ENCODE data around the gene EXOSC2. TPM values are rescaled to one million over a fixed set of nuclear protein-coding genes. Genes with fewer than 3 reads are reported as not detected.
A peak's percentile ranks its signal among the peaks of the same experiment; 100 is the strongest.

Gene EXOSC2
- total RNA-seq, 1 experiment from 2014 or later = 41.0 TPM

DNA sequence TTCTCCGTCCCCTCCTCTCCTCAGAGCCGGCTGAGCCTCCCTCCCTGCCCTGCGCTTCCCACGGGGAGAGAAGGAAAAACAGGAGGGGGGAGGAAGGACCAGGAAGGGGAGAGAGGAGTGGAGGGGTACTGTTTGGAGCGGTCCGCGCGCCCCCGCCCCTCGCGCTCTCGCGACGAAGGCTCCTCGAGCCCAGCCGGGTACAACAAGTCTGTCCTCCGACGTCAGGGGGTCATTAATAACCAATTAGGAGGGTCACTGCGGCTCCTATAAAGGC, 29.7 kb upstream of the EXOSC2 start:
- Histone ChIP-seq H3K4me3 (ENCODE audit: low read depth in 2 of 2, low read length in 2 of 2) (no peak overlapping the region), H3K36me3 (ENCODE audit: control insufficient read depth, insufficient read depth, low read length) (no peaks in the 10 kb centered on the region), H3K9me3 (ENCODE audit: control insufficient read depth, insufficient read depth, low read depth, low read length) (no peaks in the 10 kb centered on the region), H3K27ac (ENCODE audit: low read length) (no peak overlapping the region), H3K27me3 (ENCODE audit: control insufficient read depth, insufficient read depth, low read length) (peaks cover 2% of the 10 kb centered on the region; the same call in 1 of the 2 replicates), H3K4me1 (ENCODE audit: control insufficient read depth, insufficient read depth, low read length) (no peaks in the 10 kb centered on the region)
- intact Hi-C loops (cut with micrococcal nuclease; ENCODE audit: unreplicated experiment) = no loop called here
- POLR2A ChIA-PET = interaction anchor here (0.7 kb wide), 1 partner anchor 743 kb away, joined by 9 read pairs; no protein-coding TSS in a partner anchor
- ATAC-seq = peak; percentile 43
- in situ Hi-C loops (cut with HindIII; ENCODE audit: low pct_unique_long_range_greater_than_20kb, low sequenced_read_pairs) = no loop called here
- CTCF ChIA-PET = no interaction called here
- TF ChIP-seq POLR2AphosphoS5 (IDR thresholded peaks at IDR 0.05; ENCODE audit: low read depth, low read length) (no peak), SIN3A (IDR thresholded peaks at IDR 0.05; ENCODE audit: borderline replicate concordance, insufficient read depth, low read depth, low read length) (no peak), TCF7L2 (IDR thresholded peaks at IDR 0.05; ENCODE audit: low read depth, low read length) (no peak)
- TF ChIP-seq, protein P1, sequence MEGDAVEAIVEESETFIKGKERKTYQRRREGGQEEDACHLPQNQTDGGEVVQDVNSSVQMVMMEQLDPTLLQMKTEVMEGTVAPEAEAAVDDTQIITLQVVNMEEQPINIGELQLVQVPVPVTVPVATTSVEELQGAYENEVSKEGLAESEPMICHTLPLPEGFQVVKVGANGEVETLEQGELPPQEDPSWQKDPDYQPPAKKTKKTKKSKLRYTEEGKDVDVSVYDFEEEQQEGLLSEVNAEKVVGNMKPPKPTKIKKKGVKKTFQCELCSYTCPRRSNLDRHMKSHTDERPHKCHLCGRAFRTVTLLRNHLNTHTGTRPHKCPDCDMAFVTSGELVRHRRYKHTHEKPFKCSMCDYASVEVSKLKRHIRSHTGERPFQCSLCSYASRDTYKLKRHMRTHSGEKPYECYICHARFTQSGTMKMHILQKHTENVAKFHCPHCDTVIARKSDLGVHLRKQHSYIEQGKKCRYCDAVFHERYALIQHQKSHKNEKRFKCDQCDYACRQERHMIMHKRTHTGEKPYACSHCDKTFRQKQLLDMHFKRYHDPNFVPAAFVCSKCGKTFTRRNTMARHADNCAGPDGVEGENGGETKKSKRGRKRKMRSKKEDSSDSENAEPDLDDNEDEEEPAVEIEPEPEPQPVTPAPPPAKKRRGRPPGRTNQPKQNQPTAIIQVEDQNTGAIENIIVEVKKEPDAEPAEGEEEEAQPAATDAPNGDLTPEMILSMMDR (IDR thresholded peaks at IDR 0.05) = no peak
- TF ChIP-seq, protein P2, sequence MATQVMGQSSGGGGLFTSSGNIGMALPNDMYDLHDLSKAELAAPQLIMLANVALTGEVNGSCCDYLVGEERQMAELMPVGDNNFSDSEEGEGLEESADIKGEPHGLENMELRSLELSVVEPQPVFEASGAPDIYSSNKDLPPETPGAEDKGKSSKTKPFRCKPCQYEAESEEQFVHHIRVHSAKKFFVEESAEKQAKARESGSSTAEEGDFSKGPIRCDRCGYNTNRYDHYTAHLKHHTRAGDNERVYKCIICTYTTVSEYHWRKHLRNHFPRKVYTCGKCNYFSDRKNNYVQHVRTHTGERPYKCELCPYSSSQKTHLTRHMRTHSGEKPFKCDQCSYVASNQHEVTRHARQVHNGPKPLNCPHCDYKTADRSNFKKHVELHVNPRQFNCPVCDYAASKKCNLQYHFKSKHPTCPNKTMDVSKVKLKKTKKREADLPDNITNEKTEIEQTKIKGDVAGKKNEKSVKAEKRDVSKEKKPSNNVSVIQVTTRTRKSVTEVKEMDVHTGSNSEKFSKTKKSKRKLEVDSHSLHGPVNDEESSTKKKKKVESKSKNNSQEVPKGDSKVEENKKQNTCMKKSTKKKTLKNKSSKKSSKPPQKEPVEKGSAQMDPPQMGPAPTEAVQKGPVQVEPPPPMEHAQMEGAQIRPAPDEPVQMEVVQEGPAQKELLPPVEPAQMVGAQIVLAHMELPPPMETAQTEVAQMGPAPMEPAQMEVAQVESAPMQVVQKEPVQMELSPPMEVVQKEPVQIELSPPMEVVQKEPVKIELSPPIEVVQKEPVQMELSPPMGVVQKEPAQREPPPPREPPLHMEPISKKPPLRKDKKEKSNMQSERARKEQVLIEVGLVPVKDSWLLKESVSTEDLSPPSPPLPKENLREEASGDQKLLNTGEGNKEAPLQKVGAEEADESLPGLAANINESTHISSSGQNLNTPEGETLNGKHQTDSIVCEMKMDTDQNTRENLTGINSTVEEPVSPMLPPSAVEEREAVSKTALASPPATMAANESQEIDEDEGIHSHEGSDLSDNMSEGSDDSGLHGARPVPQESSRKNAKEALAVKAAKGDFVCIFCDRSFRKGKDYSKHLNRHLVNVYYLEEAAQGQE (IDR thresholded peaks at IDR 0.05; ENCODE audit: insufficient read depth in 1 of 2, low read depth in 2 of 2, low read length in 1 of 2) = no peak
- no peak for DNase-seq (ENCODE audit: low read depth, low spot score)
- no TSS peak for BruUV-seq (replicated peaks)

DNA sequence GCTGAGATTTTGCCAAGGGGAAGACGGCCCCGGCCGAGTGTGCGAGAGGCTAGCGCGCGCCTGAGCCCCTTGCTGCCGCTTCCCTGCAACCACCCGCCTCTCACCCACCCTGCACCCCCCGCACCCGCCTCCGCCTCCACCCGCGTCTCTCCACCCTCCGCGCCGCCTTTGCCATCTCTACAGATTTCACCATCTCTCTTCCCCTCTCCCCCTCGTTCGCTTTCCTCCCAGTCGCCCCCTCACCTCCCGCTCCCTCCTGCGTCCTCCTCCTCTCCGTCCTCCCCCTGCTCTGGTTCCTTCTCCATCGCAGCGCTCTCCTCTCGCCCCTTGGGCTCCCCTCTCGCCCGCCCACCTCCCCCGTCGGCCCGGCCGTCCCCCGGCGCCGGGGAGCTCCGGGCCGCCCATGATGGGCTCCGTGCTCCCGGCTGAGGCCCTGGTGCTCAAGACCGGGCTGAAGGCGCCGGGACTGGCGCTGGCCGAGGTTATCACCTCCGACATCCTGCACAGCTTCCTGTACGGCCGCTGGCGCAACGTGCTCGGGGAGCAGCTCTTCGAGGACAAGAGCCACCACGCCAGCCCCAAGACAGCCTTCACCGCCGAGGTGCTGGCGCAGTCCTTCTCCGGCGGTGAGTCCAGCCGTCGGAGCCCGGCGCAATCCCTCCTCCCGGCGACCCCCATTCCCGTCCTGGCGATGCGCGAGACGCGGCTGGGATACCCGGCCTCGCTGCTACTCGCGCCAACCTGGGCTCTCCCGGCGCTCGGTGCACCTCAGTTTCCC, 29.1 kb upstream of the EXOSC2 start, which contains the start of gene PRDM12:
Gene PRDM12, plus strand, starts transcription at position 344 of the 778 bp plus-strand sequence. Its CDS starts 60 bp downstream, at position 404.
- intact Hi-C loops (cut with micrococcal nuclease; ENCODE audit: unreplicated experiment) = no loop called here
- H3K27me3 ChIP-seq (ENCODE audit: control insufficient read depth, insufficient read depth, low read length) = peaks cover 2% of the 10 kb centered on the region; the same call in 1 of the 2 replicates
- H3K36me3 ChIP-seq (ENCODE audit: control insufficient read depth, insufficient read depth, low read length) = no peaks in the 10 kb centered on the region
- CTCF ChIA-PET = no interaction called here
- ATAC-seq = no peak
- H3K4me3 ChIP-seq (ENCODE audit: low read depth in 2 of 2, low read length in 2 of 2) = no peak within 1 kb of the TSS
- TF ChIP-seq, protein P2 (IDR thresholded peaks at IDR 0.05; ENCODE audit: insufficient read depth in 1 of 2, low read depth in 2 of 2, low read length in 1 of 2) = no peak
- TF ChIP-seq SIN3A (IDR thresholded peaks at IDR 0.05; ENCODE audit: borderline replicate concordance, insufficient read depth, low read depth, low read length) = no peak
- no peak within 1 kb of the TSS for H3K27ac ChIP-seq (ENCODE audit: low read length)
- H3K4me1 ChIP-seq (ENCODE audit: control insufficient read depth, insufficient read depth, low read length) = no peaks in the 10 kb centered on the region
- in situ Hi-C loops (cut with HindIII; ENCODE audit: low pct_unique_long_range_greater_than_20kb, low sequenced_read_pairs) = no loop called here
- POLR2A ChIA-PET = interaction anchor here (0.6 to 0.7 kb wide), 2 partner anchors 459 to 744 kb away, joined by 4 to 9 read pairs; no protein-coding TSS in a partner anchor
- no peaks in the 10 kb centered on the region for H3K9me3 ChIP-seq (ENCODE audit: control insufficient read depth, insufficient read depth, low read depth, low read length)
- no TSS peak for BruUV-seq (replicated peaks)
- no peak for DNase-seq (ENCODE audit: low read depth, low spot score)
